SK-N-SH (cell line): ENCODE results near the gene PRLH. TPM values are rescaled to one million over a fixed set of nuclear protein-coding genes. Genes with fewer than 3 reads are reported as not detected.

ENCODE experiments used
- CTCF ChIA-PET: fragments of 300-600, 350-600 bp; formaldehyde crosslinking; extraction: SDS; loops from one replicate; lab custom pipeline; 2021; lab: Yijun Ruan, JAX
- POLR2A ChIA-PET: fragments of 350-600 bp; sonication (Branson Sonifier 250); formaldehyde crosslinking; extraction: SDS; loops from one replicate; lab custom pipeline; 2020; ENCODE audit warnings: antibody characterized with exemption, inconsistent platforms; lab: Yijun Ruan, JAX
- DNase-seq: peaks from one replicate; pipeline ENCODE4 v3.0.0; 2012
- H2AFZ ChIP-seq: fragments of 200-600 bp; sonication (generic); 2 replicates; pipeline ENCODE4 v1.8.1; 2016; ENCODE audit warnings: antibody characterized with exemption, mild to moderate bottlenecking, low read depth
- H3F3A ChIP-seq: fragments of 200-600 bp; sonication (generic); replicated peaks from 2 replicates; pipeline ENCODE3; 2016; ENCODE audit warnings: antibody characterized with exemption, mild to moderate bottlenecking; ENCODE audit not compliant: insufficient read depth
- H3K27ac ChIP-seq, 2 experiments: fragments of 200-500 bp in 1 of 2; fragments of 200-600 bp in 1 of 2; sonication (Bioruptor generic) in 1 of 2; sonication (generic), shearing (Covaris generic) in 1 of 2; 2 replicates each; pipeline versions ENCODE4 v1.5.1 to v1.6.1; 2014 to 2016; ENCODE audit warnings: low read depth in 2 of 2, inconsistent platforms in 1 of 2, low read length in 1 of 2, mild to moderate bottlenecking in 1 of 2, mixed read lengths in 1 of 2
- H3K27me3 ChIP-seq: fragments of 200-600 bp; sonication (generic), shearing (Covaris generic); 2 replicates; pipeline ENCODE4 v1.6.1; 2016; ENCODE audit warnings: mixed run types; ENCODE audit not compliant: insufficient read depth
- H3K36me3 ChIP-seq, 2 experiments: fragments of 200-500 bp in 1 of 2; fragments of 200-600 bp in 1 of 2; sonication (Bioruptor generic) in 1 of 2; sonication (generic) in 1 of 2; replicated peaks in 1 of 2; 2 replicates each; pipeline versions ENCODE3 to v1.5.1; 2014 to 2016; ENCODE audit warnings: low read length in 1 of 2, mild to moderate bottlenecking in 1 of 2; ENCODE audit not compliant: insufficient read depth in 2 of 2, control insufficient read depth in 1 of 2
- H3K4me1 ChIP-seq, 2 experiments: fragments of 200-500 bp in 1 of 2; fragments of 200-600 bp in 1 of 2; sonication (Bioruptor generic) in 1 of 2; sonication (generic), shearing (Covaris generic) in 1 of 2; 2 replicates each; pipeline versions ENCODE4 v1.5.1 to v1.6.1; 2014 to 2016; ENCODE audit warnings: low read depth in 1 of 2, low read length in 1 of 2, mixed run types in 1 of 2; ENCODE audit not compliant: insufficient read depth in 2 of 2, control insufficient read depth in 1 of 2
- H3K4me2 ChIP-seq: fragments of 200-600 bp; sonication (generic), shearing (Covaris generic); 2 replicates; pipeline ENCODE4 v1.6.1; 2017; ENCODE audit warnings: mixed run types
- H3K4me3 ChIP-seq, 2 experiments: fragments of 200-500 bp in 1 of 2; fragments of 200-600 bp in 1 of 2; sonication (Bioruptor generic) in 1 of 2; sonication (generic), shearing (Covaris generic) in 1 of 2; 2 replicates each; pipeline versions ENCODE4 v1.5.1 to v1.8.1; 2014 to 2016; ENCODE audit warnings: low read depth in 2 of 2, inconsistent platforms in 1 of 2, low read length in 1 of 2, mild to moderate bottlenecking in 1 of 2, mixed read lengths in 1 of 2, moderate library complexity in 1 of 2
- H3K79me2 ChIP-seq: fragments of 200-600 bp; sonication (generic); 2 replicates; pipeline ENCODE4 v1.8.1; 2017; ENCODE audit warnings: mild to moderate bottlenecking; ENCODE audit not compliant: insufficient read depth
- H3K9ac ChIP-seq: fragments of 200-600 bp; sonication (generic); 2 replicates; pipeline ENCODE4 v1.6.1; 2017; ENCODE audit warnings: mixed run types
- H3K9me2 ChIP-seq: fragments of 200-600 bp; sonication (generic); 2 replicates; pipeline ENCODE4 v1.6.1; 2017; ENCODE audit warnings: mixed run types
- H3K9me3 ChIP-seq: fragments of 200-600 bp; sonication (generic); 2 replicates; pipeline ENCODE4 v1.6.1; 2017; ENCODE audit warnings: mixed run types, mild to moderate bottlenecking, moderate library complexity
- H4K20me1 ChIP-seq: fragments of 200-600 bp; sonication (generic); 2 replicates; pipeline ENCODE4 v1.6.1; 2017; ENCODE audit warnings: mild to moderate bottlenecking, mixed run types; ENCODE audit not compliant: insufficient read depth
- CHD2 ChIP-seq: fragments of 150-350 bp; IDR thresholded peaks from 2 replicates; pipeline ENCODE4 v1.6.1; 2018; ENCODE audit warnings: low read length; ENCODE audit not compliant: partially characterized antibody
- ELF1 ChIP-seq: IDR thresholded peaks from 2 replicates; pipeline ENCODE4 v1.4.0; 2012
- FOSL2 ChIP-seq: IDR thresholded peaks from 2 replicates; pipeline ENCODE4 v1.4.0; 2012; ENCODE audit warnings: low read depth, mild to moderate bottlenecking, moderate library complexity, borderline replicate concordance
- FOXM1 ChIP-seq: IDR thresholded peaks from 2 replicates; pipeline ENCODE4 v1.4.0; 2012; ENCODE audit warnings: low read depth, mild to moderate bottlenecking
- GATA2 ChIP-seq: sonication (generic); formaldehyde crosslinking; IDR thresholded peaks from 2 replicates; pipeline ENCODE4 v1.5.0; 2020; ENCODE audit warnings: mild to moderate bottlenecking, missing genetic modification reagents
- IRF3 ChIP-seq: fragments of 150-350 bp; IDR thresholded peaks from 2 replicates; pipeline ENCODE4 v1.6.1; 2016; ENCODE audit warnings: mild to moderate bottlenecking, low read depth, low read length
- JUND ChIP-seq: IDR thresholded peaks from 2 replicates; pipeline ENCODE4 v1.4.0; 2012
- MAX ChIP-seq: IDR thresholded peaks from 2 replicates; pipeline ENCODE4 v1.4.0; 2012; ENCODE audit warnings: low read depth
- PBX3 ChIP-seq: IDR thresholded peaks from 2 replicates; pipeline ENCODE4; 2012
- POLR2AphosphoS5 ChIP-seq: IDR thresholded peaks from 2 replicates; pipeline ENCODE4 v1.6.1; 2012; ENCODE audit warnings: low read depth, low read length
- RAD21 ChIP-seq: IDR thresholded peaks from 2 replicates; pipeline ENCODE4 v1.6.1; 2012; ENCODE audit warnings: mild to moderate bottlenecking, low read length
- REST ChIP-seq: IDR thresholded peaks from 2 replicates; pipeline ENCODE4 v1.6.1; 2012; ENCODE audit warnings: mild to moderate bottlenecking, low read depth, low read length, moderate library complexity
- RFX5 ChIP-seq: IDR thresholded peaks from 2 replicates; pipeline ENCODE4 v1.6.1; 2012; ENCODE audit warnings: mild to moderate bottlenecking, improper control_type of control experiment, low read length
- RXRA ChIP-seq: IDR thresholded peaks from 2 replicates; pipeline ENCODE4 v1.4.0; 2012; ENCODE audit warnings: low read depth, mild to moderate bottlenecking, borderline replicate concordance
- SIN3A ChIP-seq: IDR thresholded peaks from 2 replicates; pipeline ENCODE4 v1.6.1; 2012; ENCODE audit warnings: low read depth, mild to moderate bottlenecking, low read length, moderate library complexity, borderline replicate concordance
- TAF1 ChIP-seq: IDR thresholded peaks from 2 replicates; pipeline ENCODE4 v1.6.1; 2012; ENCODE audit warnings: low read depth, mild to moderate bottlenecking, low read length, moderate library complexity, borderline replicate concordance
- TCF12 ChIP-seq: IDR thresholded peaks from 2 replicates; pipeline ENCODE4 v1.4.0; 2012
- USF2 ChIP-seq: fragments of 150-350 bp; IDR thresholded peaks from 2 replicates; pipeline ENCODE4 v1.6.1; 2017; ENCODE audit warnings: antibody characterized with exemption, low read length, low read depth, borderline replicate concordance
- ZBTB33 ChIP-seq: IDR thresholded peaks from 2 replicates; pipeline ENCODE4 v1.4.0; 2012; ENCODE audit warnings: low read depth, borderline replicate concordance
- WGBS: methylation state at CpG from one replicate; pipeline ENCODE4 v1.1.6; 2017; ENCODE audit warnings: low lambda C conversion rate; 5-methylcytosine and 5-hydroxymethylcytosine counted together
- polyA plus RNA-seq, 3 experiments: library from polyadenylated mRNA; depleted of rRNA; stranded (reverse); fragments of >200 nt; gene quantifications; 2 replicates each; pipeline ENCODE4 v1.2.3, GENCODE V29; 2012

PRLH gene
- polyA plus RNA-seq, 1 of the 3 experiments (the other 2 are of a cell fraction) = not detected

- TF ChIP-seq ZBTB33 = no peak
These were observed 17.2 kb upstream of the PRLH start (continued) for GRCh38 chr2:237549216-237549615.

GRCh38 chr2:237549643-237550415, 16.5 kb upstream of the PRLH start:
- CTCF ChIA-PET = interaction anchor here (1.8 to 4.9 kb wide), 3 partner anchors 23 to 195 kb away, joined by 5 to 19 read pairs (median 17); no protein-coding TSS in a partner anchor

More at GRCh38 chr2:237549643-237550415, 16.5 kb upstream of the PRLH start:
- Histone ChIP-seq H3K9me3 (peaks cover 9% of the 10 kb centered on the region; the same call in 1 of the 2 replicates), H3K79me2 (no peaks in the 10 kb centered on the region), H3K4me1 (peaks cover 0 to 5% of the 10 kb centered on the region in 2 experiments; a peak in 1 of 4 replicates), H2AFZ (no peak overlapping the region), H3K9me2 (no peaks in the 10 kb centered on the region), H3K27me3 (no peaks in the 10 kb centered on the region), H3K4me3 (no peak overlapping the region), H3K27ac (no peak overlapping the region), H3K4me2 (no peak overlapping the region), H3K9ac (no peak overlapping the region), H3F3A (peaks cover 33% of the 10 kb centered on the region), H3K36me3 (peaks cover 21 to 85% of the 10 kb centered on the region in 2 experiments), H4K20me1 (no peaks in the 10 kb centered on the region)
- no peak for DNase-seq
- 87% methylated on average over 15 of the region's 17 CpGs for WGBS
- POLR2A ChIA-PET = no interaction called here
- TF ChIP-seq RAD21 = no peak
- TF ChIP-seq CHD2 = no peak
- TF ChIP-seq JUND = no peak
- no peak for TF ChIP-seq RXRA
- TF ChIP-seq PBX3 = no peak
- no peak for TF ChIP-seq MAX
- no peak for TF ChIP-seq IRF3
- no peak for TF ChIP-seq ZBTB33
- no peak for TF ChIP-seq FOXM1
- TF ChIP-seq TAF1 = no peak
- no peak for TF ChIP-seq POLR2AphosphoS5
- no peak for TF ChIP-seq RFX5
- TF ChIP-seq FOSL2 = no peak
- TF ChIP-seq REST = no peak
- no peak for TF ChIP-seq SIN3A
- no peak for TF ChIP-seq GATA2 (CRISPR knock-in tag)
- no peak for TF ChIP-seq ELF1
- TF ChIP-seq USF2 = no peak
- TF ChIP-seq TCF12 = no peak
